NCI-H146 (cell line): ENCODE results near the gene ZFP36L1.

Source experiments
- DNase-seq: peaks from one replicate; lab custom pipeline; 2025; lab: John Stamatoyannopoulos, UW

Gene ZFP36L1

DNA sequence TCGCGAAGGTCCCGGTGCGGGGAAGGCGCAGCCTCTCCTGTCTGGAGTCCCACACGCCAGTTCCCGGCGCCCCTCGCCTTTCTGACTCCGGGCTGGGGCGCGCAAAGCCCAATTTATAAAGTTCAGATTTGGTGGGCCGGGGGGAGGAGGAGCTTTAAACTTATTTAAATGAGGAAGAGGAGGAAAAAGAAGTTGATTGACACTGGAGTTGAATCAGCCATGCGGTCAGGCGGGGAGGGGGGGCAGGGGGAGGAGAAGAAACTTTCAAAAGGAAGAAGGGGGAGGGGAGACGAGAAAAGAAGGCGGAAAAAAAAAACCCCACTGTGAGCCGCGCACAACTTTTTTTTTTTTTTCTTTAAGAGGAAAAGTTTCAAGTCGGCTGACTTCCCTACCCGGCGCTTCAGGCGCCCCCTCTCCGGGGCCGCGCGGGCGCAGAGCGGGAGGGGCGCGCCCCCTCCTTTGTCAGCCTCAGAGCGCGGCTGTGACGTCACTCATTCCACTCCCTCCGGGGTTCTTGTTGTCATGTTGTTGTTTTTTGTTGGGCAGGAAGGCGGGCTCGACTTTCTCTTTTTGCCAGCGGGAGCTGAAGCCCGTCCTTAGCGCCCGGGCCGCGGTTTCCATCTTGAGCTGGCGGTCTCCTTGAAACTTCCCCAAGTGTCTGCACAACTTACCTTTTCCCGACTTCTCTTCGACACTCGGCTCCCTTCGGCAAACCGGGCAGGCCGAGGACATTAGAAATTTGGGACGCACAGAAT lies at the start of gene ZFP36L1:
ZFP36L1 (minus strand) TSS at position 89 of the 755 bp plus-strand sequence. CDS start 129 bp downstream, outside the sequence.
- no peak for DNase-seq

- no peak for DNase-seq
Observed at GRCh38 chr14:68842298-68842697, 49.4 kb upstream of the ZFP36L1 start.

DNA sequence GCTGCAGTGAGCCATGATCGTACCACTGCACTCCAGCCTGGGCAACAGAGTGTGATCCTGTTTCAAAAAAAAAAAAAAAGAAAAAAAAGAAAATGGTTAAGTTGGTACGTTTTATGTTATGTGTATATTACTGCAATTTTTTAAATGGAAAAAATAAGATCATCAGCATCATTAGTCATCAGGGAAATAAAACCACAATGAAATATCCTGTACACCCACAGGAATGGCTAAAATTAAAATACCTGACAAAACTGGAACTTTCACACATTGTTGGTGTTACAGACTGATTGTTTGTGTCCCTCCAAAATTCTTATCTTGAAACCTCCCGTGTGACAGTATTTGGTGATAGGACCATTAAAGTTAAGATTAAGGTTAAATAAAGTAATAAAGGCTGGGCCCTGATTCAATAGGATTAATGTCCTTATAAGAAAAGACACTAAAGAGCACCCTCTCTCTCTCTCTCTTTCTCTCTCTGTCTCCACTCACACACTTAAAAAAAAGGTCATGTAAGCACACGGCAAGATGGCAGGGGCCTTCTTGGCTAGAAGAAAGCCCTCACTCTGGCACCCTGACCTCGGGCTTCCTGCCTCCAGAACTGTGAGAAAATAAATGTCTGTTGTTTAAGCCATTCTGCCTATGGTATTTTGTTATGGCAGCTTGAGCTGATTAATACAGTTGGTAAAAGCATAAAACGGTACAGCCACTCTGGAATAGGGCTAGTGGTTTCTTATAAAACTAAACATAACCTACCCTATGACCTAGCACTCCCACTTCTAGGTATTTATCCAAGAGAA lies 48.3 kb upstream of the ZFP36L1 start:
- no peak for DNase-seq

DNA sequence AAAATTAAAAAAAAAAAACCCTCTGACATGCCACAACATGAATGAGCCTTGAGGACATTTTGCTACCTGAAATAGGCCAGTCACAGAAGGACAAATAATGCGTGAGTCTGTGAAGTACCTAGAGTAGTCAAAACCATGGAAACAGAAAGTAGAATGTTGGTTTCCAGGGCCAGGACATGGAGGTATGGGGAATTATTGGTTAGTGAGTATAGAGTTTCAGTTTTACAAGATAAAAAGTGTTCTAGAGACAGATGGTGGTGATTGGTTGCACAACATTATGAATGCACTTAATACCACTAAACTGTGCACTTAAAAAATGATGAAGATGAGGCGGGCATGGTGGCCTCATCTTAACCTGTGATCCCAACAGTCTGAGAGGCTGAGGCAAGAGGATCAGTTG lies 47.6 kb upstream of the ZFP36L1 start:
- no peak for DNase-seq

DNA sequence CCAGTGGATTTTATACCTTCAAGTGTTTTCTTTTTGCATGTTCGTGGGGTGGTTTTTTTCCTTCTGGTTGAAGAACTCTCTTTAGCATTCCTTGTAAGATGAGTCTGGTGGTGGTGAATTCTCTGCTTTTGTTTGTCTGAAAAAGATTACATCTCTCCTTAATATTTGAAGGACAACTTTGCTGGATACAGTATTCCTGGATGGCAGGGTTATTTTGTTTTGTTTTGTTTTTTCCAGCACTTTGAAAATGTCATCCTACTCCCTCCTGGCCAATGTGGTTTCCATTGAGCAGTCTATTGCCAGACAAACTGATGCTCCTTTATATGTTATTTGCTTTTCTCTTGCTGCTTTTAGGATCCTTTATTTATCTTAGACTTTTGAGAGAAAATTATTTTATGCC lies 43.2 kb upstream of the ZFP36L1 start:
- no peak for DNase-seq

- DNase-seq, result no peak
Observed at GRCh38 chr14:68834816-68835215, 41.9 kb upstream of the ZFP36L1 start.

DNA sequence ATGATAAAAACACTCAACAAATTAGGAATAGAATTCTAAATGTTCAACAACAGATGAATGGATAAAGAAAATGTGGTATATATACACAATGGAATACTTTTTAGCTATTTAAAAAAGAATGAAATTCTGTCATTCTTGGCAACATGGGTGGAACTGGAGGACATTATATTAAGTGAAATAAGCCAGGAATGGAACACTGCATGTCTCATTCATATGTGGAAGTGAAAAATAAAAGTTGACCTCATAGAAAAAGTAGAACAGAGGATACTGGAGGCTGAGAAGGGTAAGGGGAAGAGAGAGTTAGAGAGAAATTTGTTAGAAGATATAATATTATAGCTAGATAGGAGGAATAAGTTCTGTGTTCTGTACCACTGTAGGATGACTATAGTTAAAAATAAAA lies 35.8 kb upstream of the ZFP36L1 start:
- no peak for DNase-seq

- no peak for DNase-seq
Observed at GRCh38 chr14:68825729-68826128, 32.9 kb upstream of the ZFP36L1 start.

DNA sequence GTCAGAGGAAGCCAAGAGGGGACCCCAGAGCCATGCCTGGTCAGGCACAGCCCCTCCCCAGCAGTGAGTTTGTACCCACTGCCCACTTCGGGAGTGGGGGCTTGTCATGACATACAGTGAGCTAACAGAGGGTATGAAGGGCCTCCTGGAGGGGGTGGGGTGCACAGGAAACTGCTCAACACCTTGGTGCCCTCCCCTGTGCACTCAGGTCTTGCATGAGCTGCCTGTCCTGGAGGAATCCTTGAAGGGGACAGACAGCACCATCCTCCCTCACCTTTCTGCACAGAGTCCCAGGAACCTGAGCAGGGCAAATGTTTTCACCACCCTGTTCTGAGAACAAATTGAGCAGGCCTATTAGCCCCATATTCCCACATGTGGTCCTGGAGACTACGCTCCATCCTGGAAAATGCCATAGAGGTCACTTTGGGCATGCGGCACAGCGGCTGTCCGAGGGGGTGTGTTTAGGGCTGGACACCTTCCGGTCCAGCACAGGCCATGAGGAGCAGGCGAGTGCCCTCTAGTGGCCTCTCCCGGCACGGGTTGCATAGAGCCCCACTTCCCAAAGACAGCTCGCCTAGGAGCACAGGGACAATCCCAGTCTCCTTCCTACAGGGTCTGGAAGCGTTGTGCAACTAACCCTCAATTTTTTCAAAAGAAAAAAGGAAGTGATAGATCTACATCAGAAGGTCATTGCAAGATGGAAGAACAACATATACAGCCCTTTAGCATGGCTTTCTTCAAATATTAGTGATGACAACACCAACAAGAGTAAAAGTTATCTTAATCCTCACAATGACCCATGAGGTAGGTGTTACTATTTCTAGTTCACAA lies 31.9 kb upstream of the ZFP36L1 start:
- peak; percentile 77 for DNase-seq

DNA sequence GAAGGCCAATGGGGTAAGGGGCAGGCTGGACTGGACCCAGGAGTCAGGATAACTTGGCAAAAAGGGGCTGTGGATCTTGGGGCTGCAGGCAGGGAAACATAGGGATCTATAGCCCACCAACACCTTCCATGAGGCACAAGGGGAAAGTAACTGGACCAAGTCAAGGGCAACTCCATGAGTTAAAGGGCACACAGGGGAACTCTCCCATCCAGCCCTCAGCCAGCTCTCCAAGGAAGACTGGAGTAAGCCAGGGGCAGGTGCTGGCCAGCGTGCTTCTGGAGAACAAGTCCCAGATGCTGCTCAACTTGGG lies 31.3 kb upstream of the ZFP36L1 start:
- DNase-seq, result no peak

GRCh38 chr14:68823434-68824206 lies 30.8 kb upstream of the ZFP36L1 start:
- no peak for DNase-seq

DNA sequence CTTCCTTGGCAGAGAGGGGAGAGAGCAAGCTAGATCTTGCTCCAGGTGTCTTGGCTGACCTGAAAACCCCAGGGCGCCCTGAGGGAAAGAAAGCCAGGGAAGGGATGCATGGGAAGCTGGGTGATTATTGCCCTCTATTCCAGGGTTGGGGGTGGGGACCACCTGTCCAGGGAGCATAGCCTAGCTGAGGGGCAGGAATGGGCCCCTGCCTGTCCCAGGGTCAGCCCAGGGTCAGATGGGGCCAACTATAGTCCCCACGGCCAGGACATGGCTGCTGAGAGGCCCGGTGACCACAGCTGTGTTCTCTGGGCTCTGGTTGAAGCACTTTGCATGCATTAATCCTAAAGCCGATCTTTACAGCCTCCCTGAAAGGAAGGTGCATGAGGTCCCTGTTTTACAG lies 30.1 kb upstream of the ZFP36L1 start:
- DNase-seq, result no peak

GRCh38 chr14:68822132-68822651 lies 29.3 kb upstream of the ZFP36L1 start:
- DNase-seq, result no peak

DNA sequence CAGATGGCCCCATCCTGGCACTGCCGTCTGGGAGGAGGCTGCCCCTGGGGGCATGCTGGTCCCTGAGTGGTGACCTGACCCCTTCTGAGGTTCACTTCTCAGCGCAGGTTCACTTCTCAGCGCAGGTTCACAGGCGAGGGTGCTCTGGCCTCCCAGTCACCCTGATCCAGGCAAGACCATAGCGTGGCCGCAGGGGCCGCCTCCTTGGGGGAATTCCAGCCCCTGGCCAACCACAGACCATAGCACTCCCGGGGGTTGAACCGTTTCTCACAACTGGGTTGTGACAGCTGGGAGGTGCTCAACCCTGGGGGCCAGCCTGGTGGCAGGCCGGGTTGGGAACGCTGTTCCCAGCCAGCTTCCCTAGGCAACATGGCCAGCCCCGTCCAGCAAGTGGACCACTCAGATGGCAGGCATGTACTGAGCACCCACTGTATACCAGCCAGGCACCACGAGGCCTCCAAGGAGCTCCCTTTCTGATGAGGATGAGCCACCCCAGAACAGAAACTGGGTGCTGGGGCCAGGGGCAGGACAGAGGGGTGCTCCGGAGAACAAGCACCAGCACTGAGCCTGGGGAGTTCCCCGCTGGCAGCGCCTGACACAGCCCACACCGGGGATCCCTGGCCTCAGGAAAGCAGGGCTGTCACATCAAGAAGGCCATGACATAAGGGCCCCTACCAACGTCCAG lies 28.3 kb upstream of the ZFP36L1 start:
- DNase-seq, result no peak

- no peak for DNase-seq
Observed at GRCh38 chr14:68820536-68820935, 27.7 kb upstream of the ZFP36L1 start.

- DNase-seq, result no peak
Observed at GRCh38 chr14:68820119-68820518, 27.3 kb upstream of the ZFP36L1 start.

GRCh38 chr14:68819260-68819691 lies 26.4 kb upstream of the ZFP36L1 start:
- DNase-seq, result peak; percentile 19

DNA sequence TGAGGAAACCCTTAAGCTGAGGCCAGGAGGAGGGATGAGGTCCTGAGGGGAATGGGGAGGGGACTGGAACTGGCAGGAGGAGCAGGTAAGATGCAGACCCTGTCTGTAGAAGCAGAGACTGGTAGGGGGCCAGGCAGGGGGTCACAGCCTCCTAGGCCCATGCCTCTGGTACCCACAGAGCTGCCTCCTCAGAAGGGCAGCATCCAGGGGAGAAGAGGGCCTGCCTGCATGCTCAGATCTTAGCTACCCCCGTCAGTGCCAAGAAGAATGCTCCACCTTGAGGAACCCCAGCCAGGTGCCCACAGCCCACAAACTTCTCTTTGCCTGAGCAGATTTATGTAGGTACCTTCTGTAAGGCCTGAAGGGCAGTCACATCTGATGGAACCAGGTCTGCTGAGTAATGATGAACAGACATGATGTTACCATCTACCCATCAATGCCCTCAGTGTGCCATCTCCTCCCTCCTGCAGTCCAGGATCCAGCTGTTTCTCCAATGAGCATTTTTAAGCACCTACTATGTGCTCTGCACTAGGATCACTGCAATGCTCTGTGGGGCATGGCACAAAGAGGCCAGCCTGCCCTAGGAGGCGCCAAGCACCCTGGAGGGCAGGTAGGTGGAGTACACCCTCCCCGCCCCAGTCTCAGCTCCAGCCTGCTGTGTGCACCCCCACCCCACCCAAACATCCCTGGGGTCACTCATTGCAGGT lies 24.8 kb upstream of the ZFP36L1 start:
- DNase-seq, result no peak

DNA sequence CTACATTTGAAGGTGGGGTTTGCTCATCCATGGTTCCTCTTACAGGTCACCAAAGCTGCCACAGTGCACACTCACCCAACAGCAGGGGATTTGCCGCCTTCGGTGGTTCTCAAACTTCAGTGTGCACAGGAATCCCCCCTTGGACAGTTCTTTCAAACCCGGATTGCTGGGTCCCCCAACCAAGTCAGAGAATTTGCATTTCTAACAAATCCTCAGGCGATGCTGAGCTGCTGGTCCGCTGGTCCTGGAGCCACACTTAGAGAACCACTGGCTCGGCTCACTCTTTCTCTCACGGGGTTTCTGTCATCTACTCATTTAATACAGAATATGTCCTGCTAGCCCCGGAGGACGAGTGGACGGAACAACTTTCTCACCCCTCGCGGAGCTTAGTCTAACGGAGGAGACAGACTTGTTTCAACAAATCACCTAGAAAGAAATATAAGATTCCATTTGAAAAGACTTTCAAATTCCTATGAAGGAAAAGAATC lies 24.1 kb upstream of the ZFP36L1 start:
- no peak for DNase-seq
